ENCODE data around the gene FGF18.

GRCh38 chr5:171455522-171455921 is 36.1 kb downstream of the FGF18 start:
- TF ChIP-seq TARDBP (IDR thresholded peaks at IDR 0.05) (no peak), SP1 (IDR thresholded peaks at IDR 0.05) (no peak), BHLHE40 (IDR thresholded peaks at IDR 0.05; ENCODE audit: borderline replicate concordance) (no peak), FOXM1 (IDR thresholded peaks at IDR 0.05; ENCODE audit: borderline replicate concordance) (no peak), FOXK2 (IDR thresholded peaks at IDR 0.05) (no peak), ZNF384 (IDR thresholded peaks at IDR 0.05) (no peak)
